Loucy (cell line): ENCODE measurements around the gene FBXL13.

ENCODE experiments used
- H2AFZ ChIP-seq: fragments of 200-600 bp; sonication (generic); 2 replicates; pipeline ENCODE4 v1.6.0; 2016; ENCODE audit warnings: antibody characterized with exemption, mild to moderate bottlenecking, low read length, moderate library complexity
- H3F3A ChIP-seq: fragments of 200-600 bp; 2 replicates; pipeline ENCODE4 v1.6.0; 2016; ENCODE audit warnings: antibody characterized with exemption, low read depth, mild to moderate bottlenecking
- H3K27me3 ChIP-seq: fragments of 200-600 bp; sonication (generic); 2 replicates; pipeline ENCODE4 v1.6.1; 2014; ENCODE audit warnings: low read length, mild to moderate bottlenecking; ENCODE audit not compliant: insufficient read depth, poor library complexity, severe bottlenecking
- H3K36me3 ChIP-seq: fragments of 200-600 bp; sonication (generic); 2 replicates; pipeline ENCODE4 v1.6.1; 2016; ENCODE audit warnings: low read length; ENCODE audit not compliant: insufficient read depth
- H3K4me1 ChIP-seq: fragments of 200-600 bp; sonication (generic); 2 replicates; pipeline ENCODE4 v1.5.1; 2014; ENCODE audit warnings: low read length, mild to moderate bottlenecking; ENCODE audit not compliant: insufficient read depth, poor library complexity, severe bottlenecking
- H3K4me2 ChIP-seq: fragments of 200-600 bp; sonication (generic); 2 replicates; pipeline ENCODE4 v1.6.0; 2014; ENCODE audit warnings: antibody characterized with exemption, low read length, low read depth, mild to moderate bottlenecking; ENCODE audit not compliant: poor library complexity, severe bottlenecking
- H3K4me3 ChIP-seq: fragments of 200-600 bp; sonication (generic); 2 replicates; pipeline ENCODE4 v1.5.1; 2014; ENCODE audit warnings: low read length, mild to moderate bottlenecking, mixed read lengths; ENCODE audit not compliant: poor library complexity, severe bottlenecking
- H3K79me2 ChIP-seq: fragments of 200-600 bp; sonication (generic); 2 replicates; pipeline ENCODE4 v1.6.1; 2014; ENCODE audit warnings: low read length; ENCODE audit not compliant: insufficient read depth
- H3K9ac ChIP-seq: fragments of 200-600 bp; sonication (generic); 2 replicates; pipeline ENCODE4 v1.6.0; 2014; ENCODE audit warnings: mild to moderate bottlenecking, low read depth, low read length, moderate library complexity; ENCODE audit not compliant: poor library complexity, severe bottlenecking
- H3K9me2 ChIP-seq: fragments of 200-600 bp; sonication (generic); replicated peaks from 2 replicates; pipeline ENCODE4 v1.6.1; 2016; ENCODE audit warnings: low read depth, low read length, mixed read lengths
- H3K9me3 ChIP-seq: fragments of 200-600 bp; sonication (generic); 2 replicates; pipeline ENCODE4 v1.6.1; 2014; ENCODE audit warnings: mild to moderate bottlenecking, antibody characterized with exemption, low read length, low read depth; ENCODE audit not compliant: insufficient read depth
- H4K20me1 ChIP-seq: fragments of 200-600 bp; sonication (generic); 2 replicates; pipeline ENCODE4 v1.6.0; 2014; ENCODE audit warnings: antibody characterized with exemption, low read length, mild to moderate bottlenecking; ENCODE audit not compliant: insufficient read depth, poor library complexity, severe bottlenecking
- EZH2phosphoT487 ChIP-seq: fragments of 200-600 bp; IDR thresholded peaks from 2 replicates; pipeline ENCODE4 v1.6.1; 2018; ENCODE audit warnings: antibody characterized with exemption, mild to moderate bottlenecking, moderate library complexity, borderline replicate concordance
- TF ChIP-seq, protein P1 (sequence below): fragments of 200-600 bp; sonication (generic); conservative IDR thresholded peaks from 2 replicates; pipeline ENCODE4 v1.5.1; 2014; ENCODE audit warnings: mild to moderate bottlenecking, antibody characterized with exemption, low read length

FBXL13 gene

DNA sequence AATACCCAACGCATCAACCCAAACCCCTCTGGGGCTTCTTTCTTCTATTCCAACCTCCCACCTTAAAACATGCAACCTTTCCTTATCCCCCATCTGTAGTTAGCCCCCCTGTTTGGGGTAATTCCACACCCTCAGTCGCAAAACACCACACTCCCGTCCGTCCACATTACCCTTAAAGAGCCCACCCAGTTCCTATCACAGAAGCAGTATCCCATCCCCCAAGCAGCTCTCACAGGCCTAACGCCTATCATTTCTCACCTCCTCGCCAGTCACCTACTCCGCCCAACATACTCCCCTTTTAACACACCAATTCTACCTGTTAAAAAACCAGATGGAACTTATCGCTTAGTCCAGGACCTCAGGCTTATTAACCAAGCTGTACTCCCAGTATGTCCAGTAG is 98.1 kb downstream of the FBXL13 start:
- no peaks in the 10 kb centered on the region for H3K4me1 ChIP-seq
- H3K4me2 ChIP-seq: no peak overlapping the region
- no peaks in the 10 kb centered on the region for H3K27me3 ChIP-seq
- no peak overlapping the region for H3K9ac ChIP-seq
- no peaks in the 10 kb centered on the region for H3K36me3 ChIP-seq
- no peaks in the 10 kb centered on the region for H3K9me3 ChIP-seq
- H4K20me1 ChIP-seq: no peaks in the 10 kb centered on the region
- no peaks in the 10 kb centered on the region for H3F3A ChIP-seq
- no peaks in the 10 kb centered on the region for H3K79me2 ChIP-seq
- no peak for TF ChIP-seq EZH2phosphoT487
- TF ChIP-seq, protein P1, sequence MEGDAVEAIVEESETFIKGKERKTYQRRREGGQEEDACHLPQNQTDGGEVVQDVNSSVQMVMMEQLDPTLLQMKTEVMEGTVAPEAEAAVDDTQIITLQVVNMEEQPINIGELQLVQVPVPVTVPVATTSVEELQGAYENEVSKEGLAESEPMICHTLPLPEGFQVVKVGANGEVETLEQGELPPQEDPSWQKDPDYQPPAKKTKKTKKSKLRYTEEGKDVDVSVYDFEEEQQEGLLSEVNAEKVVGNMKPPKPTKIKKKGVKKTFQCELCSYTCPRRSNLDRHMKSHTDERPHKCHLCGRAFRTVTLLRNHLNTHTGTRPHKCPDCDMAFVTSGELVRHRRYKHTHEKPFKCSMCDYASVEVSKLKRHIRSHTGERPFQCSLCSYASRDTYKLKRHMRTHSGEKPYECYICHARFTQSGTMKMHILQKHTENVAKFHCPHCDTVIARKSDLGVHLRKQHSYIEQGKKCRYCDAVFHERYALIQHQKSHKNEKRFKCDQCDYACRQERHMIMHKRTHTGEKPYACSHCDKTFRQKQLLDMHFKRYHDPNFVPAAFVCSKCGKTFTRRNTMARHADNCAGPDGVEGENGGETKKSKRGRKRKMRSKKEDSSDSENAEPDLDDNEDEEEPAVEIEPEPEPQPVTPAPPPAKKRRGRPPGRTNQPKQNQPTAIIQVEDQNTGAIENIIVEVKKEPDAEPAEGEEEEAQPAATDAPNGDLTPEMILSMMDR: no peak
- H2AFZ ChIP-seq: no peak overlapping the region
- no peak overlapping the region for H3K4me3 ChIP-seq
- H3K9me2 ChIP-seq: no peaks in the 10 kb centered on the region

DNA sequence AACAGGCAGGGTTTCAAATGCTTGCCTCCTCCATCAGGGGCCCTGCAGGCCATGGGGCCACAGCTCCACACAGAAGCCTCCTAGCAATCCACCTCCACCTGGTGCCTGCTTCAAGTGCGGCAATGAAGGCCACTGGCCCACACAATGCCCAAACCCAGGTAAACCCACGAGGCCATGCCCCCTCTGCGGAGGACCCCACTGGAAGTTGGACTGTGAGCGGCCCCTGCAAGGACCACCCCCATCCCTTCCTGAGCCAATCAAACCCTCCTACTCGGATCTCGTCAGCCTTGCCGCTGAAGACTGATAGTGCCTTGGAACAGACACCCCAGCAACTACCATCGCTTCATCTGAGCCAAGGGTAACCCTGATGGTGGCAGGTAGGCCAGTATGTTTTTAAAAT is 98.7 kb downstream of the FBXL13 start:
- no peaks in the 10 kb centered on the region for H3K27me3 ChIP-seq
- TF ChIP-seq EZH2phosphoT487: no peak
- TF ChIP-seq, protein P1: no peak

DNA sequence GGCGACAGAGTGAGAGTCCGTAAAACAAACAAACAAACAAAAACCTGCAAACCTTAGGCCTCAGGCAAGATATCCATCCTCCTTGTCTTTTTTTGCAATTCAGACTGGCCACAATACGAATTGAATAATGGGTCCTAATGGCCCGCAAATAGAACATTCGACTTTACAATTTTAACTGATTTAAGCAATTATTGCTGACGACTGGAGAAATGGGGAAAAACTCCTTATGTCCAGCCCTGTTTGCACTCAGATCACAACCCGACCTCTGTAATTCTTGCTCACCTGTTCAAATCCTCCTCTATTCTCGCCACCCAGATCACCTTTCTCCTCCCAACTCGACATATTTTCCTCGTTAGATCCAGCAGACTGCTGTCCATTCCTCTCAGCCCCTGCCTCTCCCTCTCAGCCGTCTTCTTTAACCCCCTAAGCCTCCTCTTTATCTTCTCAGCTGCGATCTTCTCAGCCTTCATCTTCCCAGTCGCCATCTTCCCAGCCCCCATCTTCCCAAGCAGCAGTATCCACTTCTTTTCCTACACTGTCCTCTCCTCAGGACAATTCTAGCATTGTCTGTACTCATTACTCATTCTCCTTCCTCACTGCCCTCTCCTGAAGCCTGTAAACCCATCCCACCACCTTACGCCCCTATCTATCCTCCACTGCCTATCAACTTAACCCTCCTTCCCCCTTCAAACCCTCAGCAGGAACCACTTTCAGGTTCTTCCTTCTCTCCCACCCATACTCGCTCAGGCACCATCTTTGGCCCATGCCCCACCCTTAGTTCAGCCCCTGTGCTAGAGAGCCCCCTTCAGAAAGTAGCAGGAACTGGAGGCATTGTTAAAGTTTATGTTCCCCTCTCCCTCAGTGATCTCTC is 100.0 kb downstream of the FBXL13 start:
- Histone ChIP-seq H4K20me1 (no peaks in the 10 kb centered on the region), H3K9me2 (no peaks in the 10 kb centered on the region), H3K36me3 (no peaks in the 10 kb centered on the region), H3K79me2 (no peaks in the 10 kb centered on the region), H3K4me2 (no peak overlapping the region), H3F3A (no peaks in the 10 kb centered on the region), H3K4me1 (no peaks in the 10 kb centered on the region), H3K27me3 (no peaks in the 10 kb centered on the region), H3K9me3 (no peaks in the 10 kb centered on the region), H3K9ac (no peak overlapping the region), H3K4me3 (no peak overlapping the region), H2AFZ (0 out of 2 replicates have a peak overlapping the region, but pooled peaks have one; percentile 56)
- TF ChIP-seq, protein P1: peak; percentile 54
- TF ChIP-seq EZH2phosphoT487: no peak

More for the DNA sequence above, 98.7 kb downstream of the FBXL13 start:
- no peaks in the 10 kb centered on the region for H3K4me1 ChIP-seq
- no peak overlapping the region for H2AFZ ChIP-seq
- no peaks in the 10 kb centered on the region for H4K20me1 ChIP-seq
- no peaks in the 10 kb centered on the region for H3K9me3 ChIP-seq
- H3K4me3 ChIP-seq: no peak overlapping the region
- no peaks in the 10 kb centered on the region for H3K36me3 ChIP-seq
- H3K79me2 ChIP-seq: no peaks in the 10 kb centered on the region
- H3F3A ChIP-seq: no peaks in the 10 kb centered on the region
- no peak overlapping the region for H3K9ac ChIP-seq
- no peak overlapping the region for H3K4me2 ChIP-seq
- H3K9me2 ChIP-seq: no peaks in the 10 kb centered on the region
